Heart left ventricle (tissue), 13 donors: ENCODE results near the gene RGS6.

ENCODE experiments used
- CTCF ChIP-seq, 12 donors: fragments of 200-600 bp; sonication (generic) in 4 of 12; IDR thresholded peaks; one replicate each; pipeline versions ENCODE4 v1.5.0 to v1.8.0; 2018 to 2022; ENCODE audit warnings: antibody characterized with exemption in 12 of 12, mild to moderate bottlenecking in 5 of 12
- POLR2A ChIP-seq, 2 donors: fragments of 450-650 bp; IDR thresholded peaks; one replicate each; pipeline ENCODE4 v1.6.1; 2017; ENCODE audit warnings: antibody characterized with exemption in 2 of 2, mild to moderate bottlenecking in 2 of 2, moderate library complexity in 2 of 2
- donor health status: ischemic (EF 13 %, LVEDD 7.1; RV severe dilation, severe dysfunction).
- donor health status: DM: no; HTN: yes; CAD: no.
- donor health status: DM: no; HTN: no; CAD: no.
- donor health status: ischemic (EF 25% LVEDD 6.9; RV normal size, moderate dysfunction).
- donor health status: ischemic (EF 25% LVEDD 5.7; RV mildly dilated, moderate dysfunction).
- donor health status: ischemic (EF 35%, LVEDD 5.7; RV mildly dilated, moderate dysfunction).
- donor health status: nonischemic (EF 11% LVEDD 7.7; RV severe dilation, severe dysfunction).
- donor health status: DM: yes; HTN: yes; CAD: no.
- donor health status: PGD.
- donor health status: ischemic (EF 29% LVEDD 5.4; RV normal size, mild dysfunction).
- donor health status: nonischemic (EF 23%, LVEDD 6.1; RV moderate dilation, normal function).

GRCh38 chr14:72409047-72409446, 476.8 kb downstream of the RGS6 start:
- no peak for TF ChIP-seq CTCF (IDR thresholded peaks at IDR 0.05)
- no peak for TF ChIP-seq POLR2A (IDR thresholded peaks at IDR 0.05)
